K562 (cell line): ENCODE results near the gene ALS2CL. TPM values are rescaled to one million over a fixed set of nuclear protein-coding genes. Genes with fewer than 3 reads are reported as not detected.

Experiments
- CCNT2 ChIP-seq: IDR thresholded peaks from 2 replicates; pipeline ENCODE4 v1.6.1; 2011; ENCODE audit warnings: borderline replicate concordance, low read depth, mild to moderate bottlenecking, moderate library complexity, mixed read lengths, low read length; ENCODE audit not compliant: insufficient read length; ENCODE audit errors: extremely low read depth
- HEY1 ChIP-seq: fragments of 250-450 bp; sonication (Bioruptor Pico); IDR thresholded peaks from 2 replicates; pipeline ENCODE4 v1.5.0; 2020; ENCODE audit warnings: mild to moderate bottlenecking, moderate library complexity, borderline replicate concordance
- HMG20B ChIP-seq: fragments of 250-450 bp; sonication (Bioruptor Pico); IDR thresholded peaks from 2 replicates; pipeline ENCODE4 v1.5.0; 2021; ENCODE audit warnings: mild to moderate bottlenecking
- HSF4 ChIP-seq: fragments of 250-450 bp; sonication (Bioruptor Pico); IDR thresholded peaks from 2 replicates; pipeline ENCODE4 v2.1.2; 2022; ENCODE audit warnings: mild to moderate bottlenecking, moderate library complexity, borderline replicate concordance
- KAT7 ChIP-seq: sonication (generic); formaldehyde crosslinking; IDR thresholded peaks from 2 replicates; pipeline ENCODE4 v1.8.0; 2022; ENCODE audit warnings: missing genetic modification reagents, mild to moderate bottlenecking, borderline replicate concordance
- SMAD3 ChIP-seq: fragments of 450-650 bp; formaldehyde crosslinking; conservative IDR thresholded peaks from 2 replicates; pipeline ENCODE4 v1.4.0; 2020; ENCODE audit warnings: mild to moderate bottlenecking
- SMC3 ChIP-seq: conservative IDR thresholded peaks from 2 replicates; pipeline ENCODE4 v1.6.1; 2011; ENCODE audit warnings: low read depth, low read length, improper control_type of control experiment; ENCODE audit not compliant: insufficient read depth
- XRCC4 ChIP-seq: IDR thresholded peaks from one replicate; pipeline ENCODE4 v1.6.1; 2011; ENCODE audit not compliant: insufficient read depth, insufficient read length; ENCODE audit errors: extremely low read depth
- ZBTB7A ChIP-seq: IDR thresholded peaks from 2 replicates; pipeline ENCODE4 v1.6.1; 2011; ENCODE audit warnings: low read depth, mild to moderate bottlenecking, low read length, moderate library complexity, borderline replicate concordance; ENCODE audit not compliant: control insufficient read depth
- polyA plus RNA-seq, 8 experiments: library from polyadenylated mRNA; depleted of rRNA in 4 of 8; stranded (reverse) in 5 of 8; unstranded in 3 of 8; fragments of >200 nt; fragmentation: Nextera tagmentation in 2 of 8; fragmentation: Illumina TruSeq in 1 of 8; extraction: Ambion mirVana in 2 of 8; extraction: Trizol in 1 of 8; gene quantifications; 2 replicates each; pipeline versions ENCODE4 v1.2.1 to v1.2.3, GENCODE V29; 2011 to 2014; ENCODE audit warnings: inconsistent platforms in 1 of 8, missing spikeins in 1 of 8
- total RNA-seq, 7 experiments: library from RNA; depleted of rRNA in 6 of 7; stranded (reverse); fragments of >200 nt in 6 of 7; fragmentation: Illumina TruSeq in 2 of 7; extraction: Trizol in 2 of 7; gene quantifications; 2 replicates each; pipeline versions ENCODE4 v1.2.1 to v1.2.3, GENCODE V29; 2011 to 2021; ENCODE audit warnings: low replicate concordance in 1 of 7
- TF ChIP-seq, protein P1 (sequence below): IDR thresholded peaks from 2 replicates; pipeline ENCODE4 v1.6.1; 2011; ENCODE audit not compliant: insufficient read length; ENCODE audit errors: extremely low read depth
- TF ChIP-seq, protein P2 (sequence below): fragments of 200-400 bp; formaldehyde crosslinking; IDR thresholded peaks from 2 replicates; pipeline ENCODE4 v1.6.1; 2017; ENCODE audit warnings: mild to moderate bottlenecking, low read depth, low read length, moderate library complexity

Gene ALS2CL
- total and polyA plus RNA-seq, 9 of the 15 experiments (the other 6 are each of a cell fraction or from before 2014, with no cell fraction given): 0.03 to 0.13 (median 0.05) TPM; not detected in 3

DNA sequence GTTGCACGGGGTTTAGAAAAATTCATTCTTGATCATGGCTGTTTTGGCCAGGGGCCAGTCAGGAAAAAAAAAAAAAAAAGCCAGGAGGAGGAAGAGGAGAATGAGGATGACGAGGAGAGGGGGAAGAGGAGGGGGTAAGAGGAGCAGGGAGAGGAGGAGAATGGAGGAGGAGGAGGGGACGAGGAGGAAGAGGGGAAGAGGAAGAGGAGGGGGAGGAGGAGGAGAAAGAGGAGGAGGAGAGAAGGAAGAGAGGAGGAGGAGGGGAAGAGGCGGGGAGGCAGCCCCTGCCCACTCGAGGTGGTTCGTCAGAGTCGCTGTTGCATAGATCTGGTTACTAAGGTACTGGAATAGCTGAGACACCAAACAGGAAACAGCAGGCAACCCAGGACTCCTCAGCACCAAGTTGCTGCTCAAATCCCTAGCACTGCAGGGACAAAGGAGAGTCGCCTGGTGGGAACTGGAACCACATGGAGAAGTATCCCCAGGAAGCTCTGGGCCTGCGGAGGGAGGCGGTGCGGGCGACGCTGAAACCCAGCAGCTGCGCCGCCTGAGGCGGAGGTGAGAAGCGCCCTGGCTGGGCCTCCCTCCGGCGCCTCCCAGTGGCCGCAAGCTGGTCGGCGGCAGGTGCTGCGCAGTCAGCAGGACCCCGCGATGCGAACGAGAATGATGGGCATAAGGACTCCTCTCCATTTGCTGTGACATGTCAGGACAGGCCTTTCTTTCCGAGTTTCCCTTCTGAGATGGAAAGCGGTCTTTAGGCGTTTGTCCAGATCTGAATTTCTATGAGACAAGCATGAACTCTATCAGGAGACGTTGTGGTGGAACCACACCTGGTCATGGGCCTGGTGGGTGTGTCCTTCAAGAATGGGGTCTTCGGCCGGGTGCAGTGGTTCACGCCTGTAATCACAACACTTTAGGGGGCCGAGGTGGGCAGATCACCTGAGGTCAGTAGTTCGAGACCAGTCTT is 63.6 kb downstream of the ALS2CL start (continued):
- TF ChIP-seq KAT7 (CRISPR knock-in tag) (0 out of 2 replicates have a peak, but pooled peaks have one; percentile 28), ZBTB7A (peak; percentile 53; the same call in 1 of the 2 replicates), HEY1 (CRISPR knock-in tag) (no peak), SMC3 (peak; percentile 98), XRCC4 (no peak), HMG20B (CRISPR knock-in tag) (no peak), SMAD3 (CRISPR knock-in tag) (0 out of 2 replicates have a peak, but pooled peaks have one; percentile 27), CCNT2 (peak; percentile 57), HSF4 (CRISPR knock-in tag) (no peak)
- TF ChIP-seq, protein P1, sequence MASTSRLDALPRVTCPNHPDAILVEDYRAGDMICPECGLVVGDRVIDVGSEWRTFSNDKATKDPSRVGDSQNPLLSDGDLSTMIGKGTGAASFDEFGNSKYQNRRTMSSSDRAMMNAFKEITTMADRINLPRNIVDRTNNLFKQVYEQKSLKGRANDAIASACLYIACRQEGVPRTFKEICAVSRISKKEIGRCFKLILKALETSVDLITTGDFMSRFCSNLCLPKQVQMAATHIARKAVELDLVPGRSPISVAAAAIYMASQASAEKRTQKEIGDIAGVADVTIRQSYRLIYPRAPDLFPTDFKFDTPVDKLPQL: no peak
- TF ChIP-seq, protein P2, sequence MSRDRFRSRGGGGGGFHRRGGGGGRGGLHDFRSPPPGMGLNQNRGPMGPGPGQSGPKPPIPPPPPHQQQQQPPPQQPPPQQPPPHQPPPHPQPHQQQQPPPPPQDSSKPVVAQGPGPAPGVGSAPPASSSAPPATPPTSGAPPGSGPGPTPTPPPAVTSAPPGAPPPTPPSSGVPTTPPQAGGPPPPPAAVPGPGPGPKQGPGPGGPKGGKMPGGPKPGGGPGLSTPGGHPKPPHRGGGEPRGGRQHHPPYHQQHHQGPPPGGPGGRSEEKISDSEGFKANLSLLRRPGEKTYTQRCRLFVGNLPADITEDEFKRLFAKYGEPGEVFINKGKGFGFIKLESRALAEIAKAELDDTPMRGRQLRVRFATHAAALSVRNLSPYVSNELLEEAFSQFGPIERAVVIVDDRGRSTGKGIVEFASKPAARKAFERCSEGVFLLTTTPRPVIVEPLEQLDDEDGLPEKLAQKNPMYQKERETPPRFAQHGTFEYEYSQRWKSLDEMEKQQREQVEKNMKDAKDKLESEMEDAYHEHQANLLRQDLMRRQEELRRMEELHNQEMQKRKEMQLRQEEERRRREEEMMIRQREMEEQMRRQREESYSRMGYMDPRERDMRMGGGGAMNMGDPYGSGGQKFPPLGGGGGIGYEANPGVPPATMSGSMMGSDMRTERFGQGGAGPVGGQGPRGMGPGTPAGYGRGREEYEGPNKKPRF: no peak
